ENCODE results near the gene GAB2.

Gene GAB2

DNA sequence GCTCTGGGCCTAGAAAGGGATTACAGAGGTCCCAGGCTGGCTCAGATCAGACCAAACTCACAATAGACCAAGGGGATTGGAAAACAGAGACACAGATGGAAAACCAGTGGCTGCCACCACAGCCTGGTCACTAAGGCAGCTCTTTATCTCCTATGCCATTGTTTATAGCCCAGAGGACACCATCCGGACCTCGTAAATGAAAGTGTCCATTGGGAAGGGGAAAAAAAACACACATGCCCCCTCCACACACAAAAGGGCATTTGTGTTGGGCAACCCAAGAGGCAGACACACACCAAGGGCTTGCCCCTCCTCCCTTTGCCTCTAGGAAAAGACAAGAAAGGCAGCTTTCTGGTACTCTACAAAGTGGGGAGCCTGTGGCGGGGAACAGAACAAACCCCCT, 85.9 kb downstream of the GAB2 start:
- DNase-seq (no peak), ATAC-seq (ENCODE audit: insufficient read depth, low read depth) (peak; percentile 46; the same call in 1 of the 3 replicates)
- TF ChIP-seq CTCF (IDR thresholded peaks at IDR 0.05; ENCODE audit: borderline replicate concordance, extremely low read depth, low read length, poor library complexity, severe bottlenecking) (no peak), EZH2 (IDR thresholded peaks at IDR 0.05; ENCODE audit: borderline replicate concordance, low read depth, low read length, severe bottlenecking) (no peak)
- Histone ChIP-seq H4K20me1 (ENCODE audit: insufficient read depth, low read length) (peaks cover 17% of the 10 kb centered on the region; the same call in 1 of the 2 replicates), H3K9me3 (ENCODE audit: insufficient read depth, low read length, severe bottlenecking) (no peaks in the 10 kb centered on the region), H3K79me2 (ENCODE audit: insufficient read depth, low read length) (peaks cover 100% of the 10 kb centered on the region), H3K9ac (ENCODE audit: low read depth, low read length) (no peak overlapping the region), H3K4me1 (ENCODE audit: insufficient read depth, low read length) (peaks cover 80% of the 10 kb centered on the region), H3K27me3 (ENCODE audit: insufficient read depth, low read length, poor library complexity) (no peaks in the 10 kb centered on the region), H3K4me3 (ENCODE audit: low read depth in 1 of 2, low read length in 2 of 2) (no peak overlapping the region), H3K36me3 (ENCODE audit: insufficient read depth, low read length) (peaks cover 3% of the 10 kb centered on the region; the same call in 1 of the 2 replicates), H2AFZ (ENCODE audit: low read depth, low read length) (no peak overlapping the region), H3K27ac (ENCODE audit: low read length) (peak overlapping the region; percentile 62), H3K4me2 (ENCODE audit: insufficient read depth, low read length) (no peak overlapping the region; the same call in 1 of the 2 replicates)

DNA sequence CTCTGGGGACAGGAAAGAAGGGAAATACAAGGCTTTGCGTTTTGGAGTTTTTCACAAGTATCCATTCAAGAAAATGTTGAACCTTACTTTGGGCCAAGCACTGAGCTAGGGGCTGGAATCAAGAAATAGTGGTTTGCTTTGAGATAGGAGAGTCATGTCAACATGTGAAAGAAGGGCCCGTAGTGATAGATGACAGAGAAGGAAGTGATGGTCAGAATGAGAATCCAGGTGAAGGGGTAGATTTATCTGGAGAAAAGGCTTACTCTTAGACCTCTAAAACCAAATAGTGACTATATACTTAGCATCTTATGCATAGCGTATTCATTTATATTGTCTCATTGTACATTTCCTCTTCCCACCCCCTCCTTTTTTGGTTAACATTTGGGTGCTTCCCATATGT, 87.3 kb downstream of the GAB2 start:
- no peaks in the 10 kb centered on the region for H3K9me3 ChIP-seq (ENCODE audit: insufficient read depth, low read length, severe bottlenecking)
- H3K4me1 ChIP-seq (ENCODE audit: insufficient read depth, low read length) = peaks cover 94% of the 10 kb centered on the region
- H3K36me3 ChIP-seq (ENCODE audit: insufficient read depth, low read length) = peaks cover 3% of the 10 kb centered on the region; the same call in 1 of the 2 replicates
- peaks cover 17% of the 10 kb centered on the region; the same call in 1 of the 2 replicates for H4K20me1 ChIP-seq (ENCODE audit: insufficient read depth, low read length)
- no peak overlapping the region for H3K4me3 ChIP-seq (ENCODE audit: low read depth in 1 of 2, low read length in 2 of 2)
- peak overlapping the region; percentile 65 for H3K27ac ChIP-seq (ENCODE audit: low read length)
- no peak for ATAC-seq (ENCODE audit: insufficient read depth, low read depth)
- DNase-seq = no peak
- TF ChIP-seq CTCF (IDR thresholded peaks at IDR 0.05; ENCODE audit: borderline replicate concordance, extremely low read depth, low read length, poor library complexity, severe bottlenecking) (no peak), EZH2 (IDR thresholded peaks at IDR 0.05; ENCODE audit: borderline replicate concordance, low read depth, low read length, severe bottlenecking) (no peak)
- H3K4me2 ChIP-seq (ENCODE audit: insufficient read depth, low read length) = no peak overlapping the region
- no peak overlapping the region for H3K9ac ChIP-seq (ENCODE audit: low read depth, low read length)
- H3K79me2 ChIP-seq (ENCODE audit: insufficient read depth, low read length) = peaks cover 100% of the 10 kb centered on the region
- H2AFZ ChIP-seq (ENCODE audit: low read depth, low read length) = no peak overlapping the region
- no peaks in the 10 kb centered on the region for H3K27me3 ChIP-seq (ENCODE audit: insufficient read depth, low read length, poor library complexity)

DNA sequence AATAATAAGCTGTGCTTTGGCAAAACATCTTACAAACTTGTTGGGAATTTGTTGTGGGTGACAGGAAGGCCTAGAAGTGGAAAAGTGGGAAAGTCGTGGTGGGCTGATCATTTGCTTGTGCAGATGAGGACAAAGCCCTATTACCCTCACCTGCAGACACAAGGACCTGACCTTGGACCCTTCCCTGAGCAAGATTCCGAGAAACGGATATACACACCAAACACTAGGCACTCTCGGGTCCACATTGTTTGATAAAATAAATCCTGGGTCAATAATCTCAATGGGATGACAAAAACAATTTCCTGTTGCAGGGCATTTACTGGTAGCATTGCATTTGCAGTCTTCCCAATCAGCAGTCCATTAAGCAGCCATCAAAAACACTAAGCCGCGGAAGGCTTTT, 89.7 kb downstream of the GAB2 start:
- Histone ChIP-seq H3K4me3 (ENCODE audit: low read depth in 1 of 2, low read length in 2 of 2) (no peak overlapping the region), H3K4me2 (ENCODE audit: insufficient read depth, low read length) (peak overlapping the region; percentile 16; the same call in 1 of the 2 replicates), H4K20me1 (ENCODE audit: insufficient read depth, low read length) (peaks cover 26% of the 10 kb centered on the region; the same call in 1 of the 2 replicates), H3K27ac (ENCODE audit: low read length) (peak overlapping the region; percentile 43), H3K27me3 (ENCODE audit: insufficient read depth, low read length, poor library complexity) (no peaks in the 10 kb centered on the region), H3K9ac (ENCODE audit: low read depth, low read length) (no peak overlapping the region), H3K9me3 (ENCODE audit: insufficient read depth, low read length, severe bottlenecking) (no peaks in the 10 kb centered on the region), H3K36me3 (ENCODE audit: insufficient read depth, low read length) (peaks cover 3% of the 10 kb centered on the region; the same call in 1 of the 2 replicates), H3K79me2 (ENCODE audit: insufficient read depth, low read length) (peaks cover 100% of the 10 kb centered on the region), H3K4me1 (ENCODE audit: insufficient read depth, low read length) (peaks cover 89% of the 10 kb centered on the region), H2AFZ (ENCODE audit: low read depth, low read length) (no peak overlapping the region)
- no peak for DNase-seq
- no peak for ATAC-seq (ENCODE audit: insufficient read depth, low read depth)
- TF ChIP-seq EZH2 (IDR thresholded peaks at IDR 0.05; ENCODE audit: borderline replicate concordance, low read depth, low read length, severe bottlenecking) (no peak), CTCF (IDR thresholded peaks at IDR 0.05; ENCODE audit: borderline replicate concordance, extremely low read depth, low read length, poor library complexity, severe bottlenecking) (no peak)

Measured in DND-41 (cell line).